GOT3 (cell line): ENCODE measurements around the gene GBP1.
"Not testable (repeated sequence)": the region's sequence is repeated elsewhere in the genome, so short reads cannot be mapped to it uniquely, and the experiment has no call there.

ENCODE experiments used
- DNase-seq: peaks from one replicate; lab custom pipeline; 2025; ENCODE audit warnings: mixed read lengths; lab: John Stamatoyannopoulos, UW

GBP1 gene

GRCh38 chr1:89051300-89051954 is 13.6 kb downstream of the GBP1 start:
- no peak for DNase-seq

GRCh38 chr1:89050649-89051033 is 14.4 kb downstream of the GBP1 start:
- no peak for DNase-seq

GRCh38 chr1:89049901-89050648 is 14.9 kb downstream of the GBP1 start:
- DNase-seq, result not testable (repeated sequence)

GRCh38 chr1:89049187-89049586 is 15.8 kb downstream of the GBP1 start:
- DNase-seq, result not testable (repeated sequence)

GRCh38 chr1:89047734-89048133 is 17.3 kb downstream of the GBP1 start:
- no peak for DNase-seq

- not testable (repeated sequence) for DNase-seq
Measured at GRCh38 chr1:89046318-89047183, 18.5 kb downstream of the GBP1 start.

GRCh38 chr1:89044970-89045721 is 19.9 kb downstream of the GBP1 start:
- no peak for DNase-seq

GRCh38 chr1:89043940-89044339 is 21.1 kb downstream of the GBP1 start:
- DNase-seq, result no peak

GRCh38 chr1:89042491-89042890 is 22.5 kb downstream of the GBP1 start:
- DNase-seq, result no peak

GRCh38 chr1:89041721-89042120 is 23.3 kb downstream of the GBP1 start:
- no peak for DNase-seq

GRCh38 chr1:89041119-89041641 is 23.8 kb downstream of the GBP1 start:
- DNase-seq, result no peak

- DNase-seq, result no peak
Measured at GRCh38 chr1:89040315-89040626, 24.7 kb downstream of the GBP1 start.

GRCh38 chr1:89037186-89037585 is 27.8 kb downstream of the GBP1 start:
- DNase-seq, result no peak

- DNase-seq, result no peak
Measured at GRCh38 chr1:89035080-89035479, 29.9 kb downstream of the GBP1 start.

GRCh38 chr1:89034004-89034403 is 31.0 kb downstream of the GBP1 start:
- DNase-seq, result not testable (repeated sequence)

- DNase-seq, result not testable (repeated sequence)
Measured at GRCh38 chr1:89029051-89029450, 36.0 kb downstream of the GBP1 start.

GRCh38 chr1:89025928-89026327 is 39.1 kb downstream of the GBP1 start:
- no peak for DNase-seq

GRCh38 chr1:89023026-89023425 is 42.0 kb downstream of the GBP1 start:
- no peak for DNase-seq

GRCh38 chr1:89022167-89022959 is 42.6 kb downstream of the GBP1 start, which contains the start of gene GBP3:
TSS of gene GBP3 (minus strand) at chr1:89022866. CDS start at chr1:89020721, 2,145 bp downstream.
- DNase-seq, result no peak

- DNase-seq, result not testable (repeated sequence)
Measured at GRCh38 chr1:89018318-89018717, 46.7 kb downstream of the GBP1 start.

GRCh38 chr1:89008511-89008910 is 56.5 kb downstream of the GBP1 start:
- no peak for DNase-seq
